Hepatocyte (in vitro differentiated cells): ENCODE measurements around the gene RPS6KA5.

ENCODE experiments used
- CTCF ChIP-seq: fragments of 200-600 bp; sonication (generic); IDR thresholded peaks from 2 replicates; pipeline ENCODE4 v1.5.1; 2016; ENCODE audit warnings: antibody characterized with exemption, mild to moderate bottlenecking; ENCODE audit not compliant: poor library complexity
- EZH2phosphoT487 ChIP-seq: fragments of 200-600 bp; sonication (generic); IDR thresholded peaks from one replicate; pipeline ENCODE4 v1.6.1; 2018; ENCODE audit warnings: antibody characterized with exemption, mild to moderate bottlenecking, low read depth, moderate library complexity; ENCODE audit not compliant: unreplicated experiment, severe bottlenecking

GRCh38 chr14:90864741-90865140 is 195.7 kb downstream of the RPS6KA5 start:
- TF ChIP-seq CTCF: no peak
- TF ChIP-seq EZH2phosphoT487: no peak
